ENCODE data around the gene WAC.
A peak's percentile ranks its signal among the peaks of the same experiment; 100 is the strongest.

WAC gene

GRCh38 chr10:28523725-28524252 is 9.1 kb upstream of the WAC start:
- Histone ChIP-seq H3K27ac (ENCODE audit: insufficient read depth, low read length, poor library complexity, severe bottlenecking) (no peak overlapping the region), H3K36me3 (ENCODE audit: control insufficient read depth, insufficient read depth, low read length) (peaks cover 21% of the 10 kb centered on the region), H3K4me3 (ENCODE audit: insufficient read depth, low read depth, low read length, poor library complexity, severe bottlenecking) (no peak overlapping the region), H3K9me3 (ENCODE audit: control insufficient read depth, low read length) (peaks cover 5% of the 10 kb centered on the region), H3K4me1 (ENCODE audit: control insufficient read depth, insufficient read depth, low read length, poor library complexity, severe bottlenecking) (no peaks in the 10 kb centered on the region), H3K27me3 (replicated peaks; ENCODE audit: control insufficient read depth, insufficient read depth, low read length, poor library complexity, severe bottlenecking) (no peaks in the 10 kb centered on the region)
- DNase-seq, result no peak

- no peak overlapping the region for H3K27ac ChIP-seq (ENCODE audit: insufficient read depth, low read length, poor library complexity, severe bottlenecking)
- no peaks in the 10 kb centered on the region for H3K27me3 ChIP-seq (replicated peaks; ENCODE audit: control insufficient read depth, insufficient read depth, low read length, poor library complexity, severe bottlenecking)
- H3K4me1 ChIP-seq (ENCODE audit: control insufficient read depth, insufficient read depth, low read length, poor library complexity, severe bottlenecking), result peaks cover 9% of the 10 kb centered on the region
- H3K4me3 ChIP-seq (ENCODE audit: insufficient read depth, low read depth, low read length, poor library complexity, severe bottlenecking), result no peak overlapping the region
- H3K9me3 ChIP-seq (ENCODE audit: control insufficient read depth, low read length), result no peaks in the 10 kb centered on the region
- peaks cover 2% of the 10 kb centered on the region for H3K36me3 ChIP-seq (ENCODE audit: control insufficient read depth, insufficient read depth, low read length)
- no peak for DNase-seq
These were observed 2.2 kb upstream of the WAC start for GRCh38 chr10:28530751-28531150.

- H3K36me3 ChIP-seq (ENCODE audit: control insufficient read depth, insufficient read depth, low read length), result peaks cover 17% of the 10 kb centered on the region
- H3K9me3 ChIP-seq (ENCODE audit: control insufficient read depth, low read length), result no peaks in the 10 kb centered on the region
- H3K27me3 ChIP-seq (replicated peaks; ENCODE audit: control insufficient read depth, insufficient read depth, low read length, poor library complexity, severe bottlenecking), result no peaks in the 10 kb centered on the region
- peak overlapping the region; percentile 97 for H3K4me3 ChIP-seq (ENCODE audit: insufficient read depth, low read depth, low read length, poor library complexity, severe bottlenecking)
- peak overlapping the region; percentile 100 for H3K27ac ChIP-seq (ENCODE audit: insufficient read depth, low read length, poor library complexity, severe bottlenecking)
- DNase-seq, result no peak
- peaks cover 9% of the 10 kb centered on the region for H3K4me1 ChIP-seq (ENCODE audit: control insufficient read depth, insufficient read depth, low read length, poor library complexity, severe bottlenecking)
These were observed 257 bp downstream of the WAC start for GRCh38 chr10:28533186-28533564.

- peak; percentile 41 to 63 (median 53) for DNase-seq
- Histone ChIP-seq H3K36me3 (ENCODE audit: control insufficient read depth, insufficient read depth, low read length) (peaks cover 22% of the 10 kb centered on the region), H3K4me3 (ENCODE audit: insufficient read depth, low read depth, low read length, poor library complexity, severe bottlenecking) (peak overlapping the region; percentile 64), H3K27ac (ENCODE audit: insufficient read depth, low read length, poor library complexity, severe bottlenecking) (peak overlapping the region; percentile 100), H3K4me1 (ENCODE audit: control insufficient read depth, insufficient read depth, low read length, poor library complexity, severe bottlenecking) (peaks cover 9% of the 10 kb centered on the region), H3K27me3 (replicated peaks; ENCODE audit: control insufficient read depth, insufficient read depth, low read length, poor library complexity, severe bottlenecking) (no peaks in the 10 kb centered on the region), H3K9me3 (ENCODE audit: control insufficient read depth, low read length) (no peaks in the 10 kb centered on the region)
These were observed 820 bp downstream of the WAC start for GRCh38 chr10:28533571-28534304.

GRCh38 chr10:28535846-28536245 is 2.9 kb downstream of the WAC start:
- Histone ChIP-seq H3K36me3 (ENCODE audit: control insufficient read depth, insufficient read depth, low read length) (peaks cover 27% of the 10 kb centered on the region), H3K27me3 (replicated peaks; ENCODE audit: control insufficient read depth, insufficient read depth, low read length, poor library complexity, severe bottlenecking) (no peaks in the 10 kb centered on the region), H3K4me1 (ENCODE audit: control insufficient read depth, insufficient read depth, low read length, poor library complexity, severe bottlenecking) (peaks cover 12% of the 10 kb centered on the region), H3K4me3 (ENCODE audit: insufficient read depth, low read depth, low read length, poor library complexity, severe bottlenecking) (no peak overlapping the region), H3K9me3 (ENCODE audit: control insufficient read depth, low read length) (no peaks in the 10 kb centered on the region), H3K27ac (ENCODE audit: insufficient read depth, low read length, poor library complexity, severe bottlenecking) (no peak overlapping the region)
- DNase-seq, result no peak

- H3K27me3 ChIP-seq (replicated peaks; ENCODE audit: control insufficient read depth, insufficient read depth, low read length, poor library complexity, severe bottlenecking), result no peaks in the 10 kb centered on the region
- H3K27ac ChIP-seq (ENCODE audit: insufficient read depth, low read length, poor library complexity, severe bottlenecking), result no peak overlapping the region
- DNase-seq, result no peak
- peaks cover 7% of the 10 kb centered on the region for H3K4me1 ChIP-seq (ENCODE audit: control insufficient read depth, insufficient read depth, low read length, poor library complexity, severe bottlenecking)
- no peak overlapping the region for H3K4me3 ChIP-seq (ENCODE audit: insufficient read depth, low read depth, low read length, poor library complexity, severe bottlenecking)
- H3K9me3 ChIP-seq (ENCODE audit: control insufficient read depth, low read length), result no peaks in the 10 kb centered on the region
- peaks cover 34% of the 10 kb centered on the region for H3K36me3 ChIP-seq (ENCODE audit: control insufficient read depth, insufficient read depth, low read length)
These were observed 5.7 kb downstream of the WAC start for GRCh38 chr10:28538595-28538994.

GRCh38 chr10:28540145-28540544 is 7.2 kb downstream of the WAC start:
- Histone ChIP-seq H3K27me3 (replicated peaks; ENCODE audit: control insufficient read depth, insufficient read depth, low read length, poor library complexity, severe bottlenecking) (no peaks in the 10 kb centered on the region), H3K9me3 (ENCODE audit: control insufficient read depth, low read length) (no peaks in the 10 kb centered on the region), H3K27ac (ENCODE audit: insufficient read depth, low read length, poor library complexity, severe bottlenecking) (no peak overlapping the region), H3K4me1 (ENCODE audit: control insufficient read depth, insufficient read depth, low read length, poor library complexity, severe bottlenecking) (peaks cover 13% of the 10 kb centered on the region), H3K4me3 (ENCODE audit: insufficient read depth, low read depth, low read length, poor library complexity, severe bottlenecking) (no peak overlapping the region), H3K36me3 (ENCODE audit: control insufficient read depth, insufficient read depth, low read length) (peaks cover 35% of the 10 kb centered on the region)
- no peak for DNase-seq

GRCh38 chr10:28541717-28542365 is 8.9 kb downstream of the WAC start:
- H3K9me3 ChIP-seq (ENCODE audit: control insufficient read depth, low read length), result no peaks in the 10 kb centered on the region
- H3K36me3 ChIP-seq (ENCODE audit: control insufficient read depth, insufficient read depth, low read length), result peaks cover 31% of the 10 kb centered on the region
- no peak overlapping the region for H3K27ac ChIP-seq (ENCODE audit: insufficient read depth, low read length, poor library complexity, severe bottlenecking)
- no peaks in the 10 kb centered on the region for H3K27me3 ChIP-seq (replicated peaks; ENCODE audit: control insufficient read depth, insufficient read depth, low read length, poor library complexity, severe bottlenecking)
- H3K4me3 ChIP-seq (ENCODE audit: insufficient read depth, low read depth, low read length, poor library complexity, severe bottlenecking), result no peak overlapping the region
- peaks cover 11% of the 10 kb centered on the region for H3K4me1 ChIP-seq (ENCODE audit: control insufficient read depth, insufficient read depth, low read length, poor library complexity, severe bottlenecking)
- DNase-seq, result no peak

- no peak for DNase-seq
- H3K27me3 ChIP-seq (replicated peaks; ENCODE audit: control insufficient read depth, insufficient read depth, low read length, poor library complexity, severe bottlenecking), result no peaks in the 10 kb centered on the region
- H3K4me1 ChIP-seq (ENCODE audit: control insufficient read depth, insufficient read depth, low read length, poor library complexity, severe bottlenecking), result peaks cover 11% of the 10 kb centered on the region
- peaks cover 22% of the 10 kb centered on the region for H3K36me3 ChIP-seq (ENCODE audit: control insufficient read depth, insufficient read depth, low read length)
- no peak overlapping the region for H3K4me3 ChIP-seq (ENCODE audit: insufficient read depth, low read depth, low read length, poor library complexity, severe bottlenecking)
- no peak overlapping the region for H3K27ac ChIP-seq (ENCODE audit: insufficient read depth, low read length, poor library complexity, severe bottlenecking)
- H3K9me3 ChIP-seq (ENCODE audit: control insufficient read depth, low read length), result no peaks in the 10 kb centered on the region
These were observed 9.8 kb downstream of the WAC start for GRCh38 chr10:28542728-28543127.

GRCh38 chr10:28544058-28544457 is 11.1 kb downstream of the WAC start:
- Histone ChIP-seq H3K27me3 (replicated peaks; ENCODE audit: control insufficient read depth, insufficient read depth, low read length, poor library complexity, severe bottlenecking) (no peaks in the 10 kb centered on the region), H3K4me1 (ENCODE audit: control insufficient read depth, insufficient read depth, low read length, poor library complexity, severe bottlenecking) (peaks cover 11% of the 10 kb centered on the region), H3K27ac (ENCODE audit: insufficient read depth, low read length, poor library complexity, severe bottlenecking) (no peak overlapping the region), H3K36me3 (ENCODE audit: control insufficient read depth, insufficient read depth, low read length) (peaks cover 10% of the 10 kb centered on the region), H3K9me3 (ENCODE audit: control insufficient read depth, low read length) (no peaks in the 10 kb centered on the region), H3K4me3 (ENCODE audit: insufficient read depth, low read depth, low read length, poor library complexity, severe bottlenecking) (no peak overlapping the region)
- DNase-seq, result no peak
